Large intestine (tissue), 3 donors: Measurements from ENCODE around the gene COL6A3. TPM values are rescaled to one million over a fixed set of nuclear protein-coding genes. Genes with fewer than 3 reads are reported as not detected.
"Not testable (repeated sequence)": the region's sequence is repeated elsewhere in the genome, so short reads cannot be mapped to it uniquely, and the experiment has no call there.

Source experiments
- DNase-seq, 2 donors: peaks; one replicate each; pipeline versions ENCODE4 v3.0.0 to v3.0.0-alpha.2; 2013
- H3K27ac ChIP-seq: one replicate; pipeline ENCODE4 v1.5.1; 2013; ENCODE audit warnings: low read length
- H3K27me3 ChIP-seq: 2 replicates; pipeline ENCODE4 v1.6.1; 2013; ENCODE audit warnings: low read length; ENCODE audit not compliant: control insufficient read depth, insufficient read depth
- H3K36me3 ChIP-seq: 2 replicates; pipeline ENCODE4 v1.6.1; 2013; ENCODE audit warnings: low read length; ENCODE audit not compliant: control insufficient read depth, insufficient read depth
- H3K4me1 ChIP-seq: one replicate; pipeline ENCODE4 v1.6.1; 2013; ENCODE audit warnings: low read length; ENCODE audit not compliant: control insufficient read depth, insufficient read depth
- H3K4me3 ChIP-seq: one replicate; pipeline ENCODE4 v1.5.1; 2013; ENCODE audit warnings: low read length
- H3K9me3 ChIP-seq: one replicate; pipeline ENCODE4 v1.6.1; 2013; ENCODE audit warnings: mild to moderate bottlenecking, low read depth, low read length, moderate library complexity; ENCODE audit not compliant: control insufficient read depth
- WGBS: methylation state at CpG from one replicate; pipeline ENCODE4 v1.1.5; 2013; ENCODE audit warnings: low lambda C conversion rate; ENCODE audit not compliant: insufficient coverage; 5-methylcytosine and 5-hydroxymethylcytosine counted together
- polyA plus RNA-seq: library from polyadenylated mRNA; unstranded; fragments of 120-200 nt; gene quantifications from one replicate; pipeline ENCODE4 v1.2.1, GENCODE V29; 2013

Gene COL6A3
- polyA plus RNA-seq, 1 donor, result 127 TPM

DNA sequence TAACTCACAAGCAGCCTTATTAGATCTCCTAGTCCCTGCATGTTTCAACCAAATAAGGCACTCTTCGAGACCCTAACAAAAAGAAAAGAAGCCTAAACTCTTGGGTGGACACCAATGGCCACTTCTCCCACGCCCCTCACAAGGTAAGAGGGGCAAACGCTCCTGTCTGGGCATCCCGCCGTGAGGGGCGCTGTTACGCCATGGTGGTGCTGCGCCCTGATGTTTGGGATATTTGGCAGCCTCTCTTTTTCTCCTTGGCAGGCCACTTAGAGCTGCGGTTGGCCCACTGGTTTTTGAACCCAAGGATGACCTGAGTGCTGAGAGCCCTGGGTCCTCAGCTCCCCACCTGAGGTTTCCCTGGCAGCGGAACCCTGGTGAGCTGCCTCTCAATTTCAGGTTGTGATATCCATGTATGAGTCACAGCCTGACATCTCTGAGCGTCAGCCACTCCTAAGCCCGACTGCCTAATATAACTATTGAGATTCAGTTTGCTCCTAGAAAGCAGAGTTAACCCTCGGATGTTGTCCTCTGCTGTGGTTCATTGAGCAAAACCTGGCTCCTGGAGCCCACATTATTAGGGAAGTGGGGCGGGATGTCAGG lies 103.3 kb downstream of the COL6A3 start:
- no peaks in the 10 kb centered on the region for H3K27me3 ChIP-seq
- DNase-seq, result no peak
- no peaks in the 10 kb centered on the region for H3K36me3 ChIP-seq
- no CpG with 5 or more reads among the region's 14 CpGs for WGBS
- H3K27ac ChIP-seq, result no peak overlapping the region
- H3K9me3 ChIP-seq, result no peaks in the 10 kb centered on the region
- H3K4me3 ChIP-seq, result no peak overlapping the region
- peaks cover 14% of the 10 kb centered on the region for H3K4me1 ChIP-seq

DNA sequence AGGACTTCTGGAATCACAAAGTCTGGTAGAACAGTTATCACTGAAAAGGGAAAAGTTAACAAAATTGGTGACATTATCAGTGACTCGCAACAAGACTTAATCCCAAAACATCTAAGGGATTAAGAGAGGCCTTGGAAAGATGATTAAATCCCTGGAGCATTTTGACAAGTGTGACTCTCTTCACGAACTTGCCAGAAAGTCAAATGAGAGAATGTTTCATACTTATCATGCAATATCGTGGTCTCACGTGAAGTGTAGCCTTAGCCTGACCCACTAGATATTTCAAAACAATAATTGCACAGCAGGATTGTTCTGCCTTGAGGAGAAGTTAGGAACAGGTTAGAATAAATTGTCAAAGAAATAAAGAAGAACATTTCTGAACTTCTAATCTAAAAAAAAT lies 104.5 kb downstream of the COL6A3 start:
- WGBS, result no CpG with 5 or more reads among the region's 4 CpGs
- H3K36me3 ChIP-seq, result no peaks in the 10 kb centered on the region
- H3K27me3 ChIP-seq, result no peaks in the 10 kb centered on the region
- H3K4me3 ChIP-seq, result no peak overlapping the region
- H3K9me3 ChIP-seq, result no peaks in the 10 kb centered on the region
- DNase-seq, result no peak
- H3K4me1 ChIP-seq, result peaks cover 2% of the 10 kb centered on the region
- H3K27ac ChIP-seq, result no peak overlapping the region

DNA sequence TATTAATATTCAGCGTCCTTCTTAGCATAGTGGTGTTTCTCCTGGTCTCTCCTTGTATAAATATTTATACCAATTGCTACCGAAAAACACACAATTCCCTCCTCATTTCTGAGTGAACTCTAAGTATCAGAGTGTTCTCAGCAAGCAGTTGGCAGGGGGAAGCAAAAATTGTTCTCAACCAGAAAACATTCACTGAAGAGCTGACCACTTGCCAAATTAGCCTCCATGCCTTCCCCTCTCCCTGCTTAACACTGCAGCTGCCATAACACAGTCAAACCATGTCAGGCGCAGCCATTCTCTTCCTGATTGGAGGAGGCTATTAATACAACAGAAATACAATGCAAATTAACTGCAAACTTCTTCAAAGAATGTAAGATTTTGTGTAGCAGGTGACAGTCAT lies 105.0 kb downstream of the COL6A3 start:
- DNase-seq, result no peak
- H3K4me1 ChIP-seq, result no peaks in the 10 kb centered on the region
- no peak overlapping the region for H3K27ac ChIP-seq
- H3K27me3 ChIP-seq, result no peaks in the 10 kb centered on the region
- no peaks in the 10 kb centered on the region for H3K9me3 ChIP-seq
- no peak overlapping the region for H3K4me3 ChIP-seq
- H3K36me3 ChIP-seq, result no peaks in the 10 kb centered on the region
- WGBS, result 88% methylated on average over 2 of the region's 3 CpGs

DNA sequence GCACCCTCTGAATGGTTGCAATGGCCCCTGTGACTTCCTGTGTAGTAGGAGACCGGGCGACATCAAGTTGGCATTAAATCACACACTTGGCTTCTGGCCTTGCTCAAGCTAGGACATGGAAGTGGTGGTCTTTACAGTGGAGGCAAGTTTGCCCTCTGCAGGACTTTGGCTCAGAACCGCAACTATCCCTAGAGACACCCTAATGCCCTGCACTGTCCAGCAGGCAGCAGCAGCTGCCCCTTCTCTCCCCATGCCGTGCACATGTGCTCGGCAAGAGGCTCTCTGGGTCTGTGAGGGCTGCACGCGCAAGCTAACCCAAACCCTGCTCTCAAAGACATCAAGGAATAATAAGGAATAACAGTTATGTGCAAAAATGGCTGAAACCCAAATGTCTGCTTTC lies 106.5 kb downstream of the COL6A3 start:
- Histone ChIP-seq H3K27ac (no peak overlapping the region), H3K36me3 (no peaks in the 10 kb centered on the region), H3K27me3 (no peaks in the 10 kb centered on the region), H3K4me3 (no peak overlapping the region), H3K4me1 (no peaks in the 10 kb centered on the region), H3K9me3 (no peaks in the 10 kb centered on the region)
- WGBS, result no CpG with 5 or more reads among the region's 7 CpGs
- DNase-seq, result no peak

DNA sequence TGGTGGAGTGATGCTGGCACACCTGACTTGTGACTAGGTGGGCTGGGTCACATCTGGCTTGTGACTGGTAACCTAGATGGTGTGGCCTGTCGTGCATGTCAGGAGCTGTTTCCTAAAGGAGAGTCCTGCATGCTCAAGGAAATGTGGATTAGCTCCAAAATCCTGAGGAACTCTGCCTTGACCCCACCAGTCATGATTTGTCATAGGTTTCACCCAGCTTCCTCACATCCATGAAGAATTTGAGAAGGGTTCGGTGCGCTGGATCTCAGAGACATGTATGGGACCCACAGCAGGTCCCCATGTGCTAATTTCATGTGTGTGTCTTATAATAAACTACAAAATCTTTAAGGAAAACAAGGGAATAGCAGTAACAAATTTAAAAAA lies 107.2 kb downstream of the COL6A3 start:
- no peak overlapping the region for H3K27ac ChIP-seq
- H3K36me3 ChIP-seq, result no peaks in the 10 kb centered on the region
- no peaks in the 10 kb centered on the region for H3K4me1 ChIP-seq
- H3K9me3 ChIP-seq, result no peaks in the 10 kb centered on the region
- WGBS, result 100% methylated on average over 2 of the region's 3 CpGs
- DNase-seq, result no peak
- no peaks in the 10 kb centered on the region for H3K27me3 ChIP-seq
- H3K4me3 ChIP-seq, result no peak overlapping the region

DNA sequence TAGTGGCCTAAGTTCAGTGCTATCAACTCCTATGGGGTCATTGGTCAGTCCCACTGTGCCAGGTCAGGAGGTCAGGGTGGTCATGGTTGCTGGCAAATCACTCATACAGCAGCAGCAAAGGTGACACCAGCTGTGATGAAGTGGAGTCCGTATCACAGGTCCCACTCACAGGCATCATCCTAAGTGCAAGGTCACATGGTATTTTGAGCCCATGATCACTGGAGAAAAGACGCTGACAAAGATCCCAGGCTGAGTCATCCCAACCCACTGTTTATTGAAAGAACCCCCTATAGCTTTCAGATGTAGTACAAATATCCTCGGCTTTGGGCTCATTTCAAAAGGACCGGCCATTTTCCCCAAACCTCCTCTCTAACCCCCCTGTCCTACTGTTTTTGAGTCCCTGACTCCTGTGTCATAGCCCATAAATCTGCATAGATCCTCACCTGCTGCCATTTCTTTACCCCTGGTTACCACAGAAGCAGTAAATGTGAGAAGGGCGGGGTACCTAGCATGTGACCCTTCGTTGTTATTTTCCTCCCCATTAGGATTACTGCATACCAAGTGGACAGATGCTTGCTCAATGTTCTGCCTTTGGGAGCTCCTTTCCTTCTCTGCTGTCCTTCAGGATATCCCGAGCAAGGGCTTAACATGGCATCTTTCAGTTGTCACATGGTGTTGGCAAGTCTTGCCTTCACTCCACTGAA lies 107.7 kb downstream of the COL6A3 start:
- H3K4me1 ChIP-seq, result no peaks in the 10 kb centered on the region
- H3K27ac ChIP-seq, result no peak overlapping the region
- no peaks in the 10 kb centered on the region for H3K36me3 ChIP-seq
- H3K27me3 ChIP-seq, result no peaks in the 10 kb centered on the region
- DNase-seq, result no peak
- no peaks in the 10 kb centered on the region for H3K9me3 ChIP-seq
- H3K4me3 ChIP-seq, result no peak overlapping the region
- no CpG with 5 or more reads among the region's 7 CpGs for WGBS

DNA sequence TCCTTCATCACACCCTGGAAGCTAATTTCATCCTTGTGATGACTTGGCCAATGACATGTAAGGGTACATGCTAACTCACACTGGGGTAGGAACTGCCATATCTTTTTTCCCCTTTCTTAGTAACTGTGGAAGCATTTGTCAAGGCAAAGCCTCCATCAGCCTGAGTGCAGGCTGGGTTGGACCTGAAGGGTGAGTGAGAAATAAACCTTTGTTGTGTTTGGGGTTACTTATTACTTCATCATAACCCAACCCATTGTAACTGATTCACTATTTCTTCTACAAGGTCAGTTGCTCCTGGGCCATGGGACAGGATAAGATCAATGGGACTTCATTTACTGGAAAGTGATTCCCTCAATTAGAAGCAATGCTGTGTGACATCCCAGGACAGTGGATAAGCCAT lies 108.4 kb downstream of the COL6A3 start:
- DNase-seq, result no peak
- Histone ChIP-seq H3K27me3 (no peaks in the 10 kb centered on the region), H3K27ac (no peak overlapping the region), H3K36me3 (no peaks in the 10 kb centered on the region), H3K4me1 (no peaks in the 10 kb centered on the region), H3K9me3 (no peaks in the 10 kb centered on the region), H3K4me3 (no peak overlapping the region)

DNA sequence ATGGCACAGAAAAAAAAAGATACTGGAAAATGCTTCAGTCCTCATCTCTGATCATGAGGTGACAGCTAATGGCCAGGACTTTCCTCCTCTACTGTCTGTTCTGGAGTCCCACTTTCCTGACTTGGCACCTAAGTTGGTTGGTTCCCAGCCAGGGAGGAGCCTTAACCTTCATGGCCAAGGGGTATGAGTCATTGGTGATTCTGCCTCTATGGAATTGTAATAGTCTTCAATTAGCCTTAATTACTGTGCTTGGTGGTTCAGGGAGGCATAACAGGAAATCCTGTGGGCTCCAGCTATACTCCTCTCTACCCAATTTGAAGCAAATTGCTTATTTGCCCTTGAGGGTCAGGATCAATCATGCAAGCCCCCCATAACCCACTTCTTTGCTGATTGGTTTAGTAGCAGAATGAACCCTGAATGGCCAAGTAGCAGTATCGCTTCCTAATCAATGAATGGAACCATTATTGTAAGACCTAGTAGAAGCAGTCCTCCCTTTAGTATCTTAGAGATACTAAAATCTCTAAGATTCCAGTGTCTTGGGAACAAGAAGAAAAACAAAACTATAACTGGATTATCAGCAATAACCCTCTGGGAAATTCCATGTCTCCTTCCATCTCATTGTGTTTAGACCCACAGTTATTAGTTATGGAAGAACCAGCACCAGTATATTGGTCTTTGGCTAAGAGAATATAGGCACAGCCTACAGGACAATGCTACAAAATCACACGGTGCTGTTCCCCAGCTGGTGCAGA lies 109.0 kb downstream of the COL6A3 start:
- no peak for DNase-seq
- H3K9me3 ChIP-seq, result no peaks in the 10 kb centered on the region
- H3K27me3 ChIP-seq, result no peaks in the 10 kb centered on the region
- WGBS, result no CpG with 5 or more reads among the region's 2 CpGs
- H3K4me1 ChIP-seq, result no peaks in the 10 kb centered on the region
- H3K36me3 ChIP-seq, result no peaks in the 10 kb centered on the region
- no peak overlapping the region for H3K4me3 ChIP-seq
- no peak overlapping the region for H3K27ac ChIP-seq

DNA sequence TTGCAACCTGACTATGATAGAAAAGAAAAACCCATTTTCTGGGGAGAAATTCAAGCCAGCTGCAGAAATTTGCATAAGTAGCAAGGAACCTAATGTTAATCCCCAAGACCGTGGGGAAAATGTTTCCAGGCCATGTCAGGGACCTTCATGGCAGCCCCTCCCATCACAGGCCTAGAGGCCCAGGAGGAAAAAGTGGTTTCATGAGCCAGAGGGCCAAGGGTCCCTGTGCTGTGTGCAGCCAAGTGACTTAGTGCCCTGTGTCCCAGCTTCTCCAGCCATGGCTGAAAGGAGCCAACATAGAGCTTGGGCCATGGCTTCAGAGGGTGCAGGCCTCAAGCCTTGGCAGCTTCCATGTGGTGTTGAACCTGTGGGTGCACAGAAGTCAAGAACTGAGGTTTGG lies 110.7 kb downstream of the COL6A3 start:
- no CpG with 5 or more reads among the region's 1 CpG for WGBS
- H3K27ac ChIP-seq, H3K4me1 ChIP-seq, DNase-seq, H3K9me3 ChIP-seq, H3K4me3 ChIP-seq, H3K27me3 ChIP-seq, H3K36me3 ChIP-seq: not testable (repeated sequence)

DNA sequence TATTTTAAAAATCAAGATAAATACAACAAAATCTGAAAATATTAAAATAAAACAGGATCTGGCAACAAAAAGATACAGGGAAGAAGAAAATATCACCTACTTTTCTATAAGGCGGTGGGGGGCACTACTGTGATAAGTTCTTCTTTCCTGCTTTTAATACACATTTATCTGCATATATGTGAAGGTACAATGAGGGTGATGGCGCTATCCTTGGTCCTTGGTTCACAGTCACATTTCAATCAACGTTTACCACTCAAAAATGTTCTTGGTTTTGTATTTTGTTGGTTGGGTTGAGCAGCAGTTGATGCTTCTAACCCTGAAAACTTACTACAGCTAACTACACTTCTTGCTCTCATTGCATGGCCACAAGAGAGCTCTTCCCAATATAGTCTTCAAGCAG lies 112.4 kb downstream of the COL6A3 start:
- Histone ChIP-seq H3K27me3 (no peaks in the 10 kb centered on the region), H3K4me1 (peaks cover 11% of the 10 kb centered on the region), H3K9me3 (no peaks in the 10 kb centered on the region), H3K27ac (no peak overlapping the region), H3K36me3 (no peaks in the 10 kb centered on the region), H3K4me3 (no peak overlapping the region)
- no peak for DNase-seq
- no CpG with 5 or more reads among the region's 3 CpGs for WGBS
